Placental pericyte (primary cell): ENCODE measurements around the gene TIGAR. TPM values are rescaled to one million over a fixed set of nuclear protein-coding genes. Genes with fewer than 3 reads are reported as not detected.

Experiments
- total RNA-seq: library from RNA; depleted of rRNA; stranded (reverse); fragments of >200 nt; gene quantifications from 2 replicates; pipeline ENCODE4 v1.2.3, GENCODE V29; 2012

Gene TIGAR
- total RNA-seq, result 15.5 and 19.3 TPM in 2 replicates

GRCh38 chr12:4320853-4321701 lies at the start of gene TIGAR:
TSS of gene TIGAR (plus strand) at chr12:4321213. CDS start at chr12:4321272, 59 bp downstream.

GRCh38 chr12:4273652-4274395 lies 47.2 kb upstream of the TIGAR start, which contains the start of gene CCND2:
TSS of gene CCND2 (plus strand) at chr12:4273762. CDS start at chr12:4274041, 279 bp downstream.

GRCh38 chr12:4379405-4379804 lies 58.4 kb downstream of the TIGAR start, which contains the start of gene FGF23:
TSS of gene FGF23 (minus strand) at chr12:4379712. CDS start at chr12:4379582, 130 bp downstream.

Other genes with a start within 250 kb of the TIGAR start
- 19.3 and 107 TPM in 2 replicates for gene CCND2, start 47.5 kb upstream of the TIGAR start, total RNA-seq
- gene FGF23, start 58.5 kb downstream of the TIGAR start, total RNA-seq, result not detected in 2 replicates
- not detected in 2 replicates for gene FGF6, start 124.6 kb downstream of the TIGAR start, total RNA-seq
- gene RAD51AP1, start 217.7 kb downstream of the TIGAR start, total RNA-seq, result 1.3 and 24.9 TPM in 2 replicates
- 31.4 and 47.5 TPM in 2 replicates for gene DYRK4, start 241.0 kb downstream of the TIGAR start, total RNA-seq